ENCODE measurements around the gene SNCG. TPM values are rescaled to one million over a fixed set of nuclear protein-coding genes. Genes with fewer than 3 reads are reported as not detected.

Gene SNCG
- total RNA-seq, 4 donors from 2014 or later = 70.9 to 252 (median 180) TPM

DNA sequence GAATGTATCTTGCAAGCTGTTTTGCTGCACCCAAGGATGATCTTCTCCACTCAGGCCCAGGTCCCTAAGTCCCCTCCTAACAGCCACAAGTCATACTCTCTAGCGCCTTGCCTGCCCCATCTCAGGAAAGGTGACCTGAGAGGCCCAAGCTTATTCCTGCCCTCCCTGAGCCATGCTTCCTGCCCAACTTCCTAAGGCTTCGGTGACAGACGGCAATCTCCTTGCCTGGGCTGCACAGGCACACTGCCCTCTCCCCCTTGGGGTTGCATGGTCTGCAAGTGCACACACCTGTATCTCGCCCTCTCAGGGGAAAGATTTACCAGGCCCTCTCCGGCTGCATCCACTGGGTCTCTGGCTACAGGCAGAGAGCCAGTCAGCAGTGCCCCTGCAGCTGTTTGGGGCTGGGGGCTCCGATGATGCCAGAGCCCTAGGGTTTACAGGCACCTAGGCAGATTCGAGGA is 9.1 kb downstream of the SNCG start:
- no peak for DNase-seq (ENCODE audit: low spot score)
- TF ChIP-seq, protein P1, sequence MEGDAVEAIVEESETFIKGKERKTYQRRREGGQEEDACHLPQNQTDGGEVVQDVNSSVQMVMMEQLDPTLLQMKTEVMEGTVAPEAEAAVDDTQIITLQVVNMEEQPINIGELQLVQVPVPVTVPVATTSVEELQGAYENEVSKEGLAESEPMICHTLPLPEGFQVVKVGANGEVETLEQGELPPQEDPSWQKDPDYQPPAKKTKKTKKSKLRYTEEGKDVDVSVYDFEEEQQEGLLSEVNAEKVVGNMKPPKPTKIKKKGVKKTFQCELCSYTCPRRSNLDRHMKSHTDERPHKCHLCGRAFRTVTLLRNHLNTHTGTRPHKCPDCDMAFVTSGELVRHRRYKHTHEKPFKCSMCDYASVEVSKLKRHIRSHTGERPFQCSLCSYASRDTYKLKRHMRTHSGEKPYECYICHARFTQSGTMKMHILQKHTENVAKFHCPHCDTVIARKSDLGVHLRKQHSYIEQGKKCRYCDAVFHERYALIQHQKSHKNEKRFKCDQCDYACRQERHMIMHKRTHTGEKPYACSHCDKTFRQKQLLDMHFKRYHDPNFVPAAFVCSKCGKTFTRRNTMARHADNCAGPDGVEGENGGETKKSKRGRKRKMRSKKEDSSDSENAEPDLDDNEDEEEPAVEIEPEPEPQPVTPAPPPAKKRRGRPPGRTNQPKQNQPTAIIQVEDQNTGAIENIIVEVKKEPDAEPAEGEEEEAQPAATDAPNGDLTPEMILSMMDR (IDR thresholded peaks at IDR 0.05) = no peak
- no peak for ATAC-seq (ENCODE audit: low FRiP score)

DNA sequence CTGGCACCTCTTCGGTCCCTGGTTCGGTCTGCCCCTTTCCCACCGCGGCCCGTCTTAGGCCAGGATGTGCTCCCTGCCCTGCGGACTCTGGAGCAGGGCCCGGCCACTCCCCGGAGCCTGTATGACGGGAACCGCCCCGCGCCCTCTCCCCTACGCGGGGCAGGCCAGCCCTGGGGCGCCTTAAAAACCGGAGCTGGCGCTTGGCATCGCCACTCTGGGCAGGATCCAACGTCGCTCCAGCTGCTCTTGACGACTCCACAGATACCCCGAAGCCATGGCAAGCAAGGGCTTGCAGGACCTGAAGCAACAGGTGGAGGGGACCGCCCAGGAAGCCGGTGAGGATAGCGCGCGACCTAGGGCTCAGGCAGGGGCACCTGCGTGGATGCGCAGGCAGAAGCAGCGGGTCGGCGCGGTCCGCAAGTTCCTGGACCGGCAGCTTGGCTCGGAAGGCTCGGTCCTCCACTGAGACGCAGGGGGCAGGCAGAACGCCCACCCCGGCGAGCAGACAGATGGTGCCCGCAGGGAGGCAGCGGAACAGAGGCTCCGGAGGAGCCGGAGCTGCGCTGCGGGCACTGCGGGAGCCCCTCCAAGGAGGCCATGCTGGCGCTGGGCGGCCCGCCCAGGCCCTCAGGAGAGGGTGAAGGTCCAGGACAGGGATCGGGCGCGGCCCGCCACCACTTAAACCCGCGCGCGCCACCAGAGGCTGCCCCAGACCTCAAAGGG is 10.0 kb downstream of the SNCG start, which contains the start of gene ADIRF:
Gene ADIRF (plus strand): TSS at position 212 of the 723 bp plus-strand sequence. CDS start 63 bp downstream, at position 275.
- TF ChIP-seq, protein P1 (IDR thresholded peaks at IDR 0.05) = no peak
- ATAC-seq (ENCODE audit: low FRiP score) (no peak), DNase-seq (ENCODE audit: low spot score) (no peak)

DNA sequence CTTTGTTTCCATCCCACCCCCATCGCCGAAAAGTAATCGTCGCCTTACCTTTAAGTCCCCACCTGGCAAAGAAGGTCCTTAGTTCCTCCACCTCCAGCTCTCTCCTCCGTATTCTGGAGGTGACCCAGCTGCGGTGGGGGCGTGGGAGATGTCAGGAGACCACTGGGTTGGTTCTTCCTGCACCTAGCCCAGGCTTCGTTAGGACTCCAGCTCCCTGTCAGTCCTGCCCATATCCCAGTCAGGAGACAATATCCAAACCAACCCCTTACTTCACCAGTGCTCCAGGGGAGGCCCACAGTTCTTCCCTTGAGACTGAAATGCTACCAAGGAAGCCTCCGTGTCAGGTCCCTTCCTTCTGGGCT is 10.6 kb downstream of the SNCG start:
- ATAC-seq (ENCODE audit: low FRiP score) (no peak), DNase-seq (ENCODE audit: low spot score) (no peak)
- TF ChIP-seq, protein P1 (IDR thresholded peaks at IDR 0.05) = no peak

DNA sequence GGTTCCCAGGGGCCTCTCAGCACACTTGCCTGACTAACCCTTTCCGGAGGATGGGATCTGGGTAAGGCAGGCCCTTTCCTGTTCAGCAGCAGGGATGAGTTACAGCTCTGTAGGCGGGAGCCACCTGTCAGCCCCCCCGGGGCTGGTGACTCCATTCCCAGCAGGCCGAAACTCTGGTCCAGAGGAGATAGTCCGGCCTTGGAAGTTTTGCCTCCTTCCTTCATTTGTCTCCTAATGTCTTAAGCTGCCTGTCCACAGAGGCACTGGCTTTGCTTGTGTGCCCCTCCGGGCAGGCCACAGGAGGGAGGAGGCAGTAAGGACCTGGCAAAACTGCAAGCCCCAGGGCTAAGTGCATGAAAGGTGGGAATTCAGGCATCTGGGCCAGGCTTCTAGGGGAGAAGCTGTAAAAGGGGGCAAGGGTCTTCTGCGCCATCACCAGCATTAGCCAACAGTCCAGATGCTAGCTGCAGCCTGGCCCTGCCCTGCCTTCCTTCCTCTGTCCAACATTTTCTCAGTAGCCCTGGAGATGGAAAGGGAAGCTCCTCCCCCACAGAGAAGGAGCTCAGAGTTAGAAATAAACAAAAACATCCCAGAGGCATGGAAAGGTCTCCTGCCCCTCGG is 11.1 kb downstream of the SNCG start:
- TF ChIP-seq, protein P1 (IDR thresholded peaks at IDR 0.05) = no peak
- ATAC-seq (ENCODE audit: low FRiP score) (peak; percentile 19), DNase-seq (ENCODE audit: low spot score) (no peak)

DNA sequence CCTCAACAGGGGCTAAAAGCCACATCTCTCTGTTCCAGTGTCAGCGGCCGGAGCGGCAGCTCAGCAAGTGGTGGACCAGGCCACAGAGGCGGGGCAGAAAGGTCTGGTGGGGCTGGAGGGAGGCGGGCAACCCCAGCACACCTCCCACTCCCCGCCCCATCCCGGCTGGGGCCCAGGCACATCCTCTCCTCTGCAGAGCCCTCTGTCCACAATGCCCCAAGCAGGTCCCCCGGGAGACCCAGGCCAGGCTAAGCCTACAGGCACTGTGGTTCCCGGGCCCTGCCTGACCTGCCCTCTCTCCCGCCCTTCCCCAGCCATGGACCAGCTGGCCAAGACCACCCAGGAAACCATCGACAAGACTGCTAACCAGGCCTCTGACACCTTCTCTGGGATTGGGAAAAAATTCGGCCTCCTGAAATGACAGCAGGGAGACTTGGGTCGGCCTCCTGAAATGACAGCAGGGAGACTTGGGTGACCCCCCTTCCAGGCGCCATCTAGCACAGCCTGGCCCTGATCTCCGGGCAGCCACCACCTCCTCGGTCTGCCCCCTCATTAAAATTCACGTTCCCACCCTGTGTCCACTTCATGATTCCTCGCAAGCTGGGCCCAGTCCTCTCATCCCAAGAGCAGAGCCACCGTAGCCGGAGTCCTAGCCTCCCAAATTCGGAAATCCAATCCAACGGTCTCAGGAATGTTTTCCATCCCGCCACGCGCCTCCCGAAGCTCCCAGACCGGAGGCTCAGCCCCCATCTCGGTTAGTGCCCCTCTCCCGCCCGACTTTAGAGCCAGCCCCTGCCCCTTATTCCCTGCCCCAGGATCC is 12.0 kb downstream of the SNCG start:
- TF ChIP-seq, protein P1 (IDR thresholded peaks at IDR 0.05) = no peak
- DNase-seq (ENCODE audit: low spot score) (no peak), ATAC-seq (ENCODE audit: low FRiP score) (peak; percentile 45)

DNA sequence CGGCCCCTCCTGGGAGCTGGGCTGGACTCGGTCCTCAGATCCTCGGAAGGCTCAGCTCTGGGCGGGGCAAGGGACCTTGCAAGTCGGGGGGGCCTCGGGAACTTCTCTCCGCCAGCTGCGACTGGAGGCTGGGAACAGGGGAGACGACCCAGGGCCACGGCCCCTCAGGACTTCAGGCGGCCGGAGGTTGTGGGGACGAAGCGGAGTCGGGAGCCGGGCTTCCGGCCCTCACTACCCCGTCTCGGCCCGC is 12.5 kb downstream of the SNCG start:
- ATAC-seq (ENCODE audit: low FRiP score) (peak; percentile 3), DNase-seq (ENCODE audit: low spot score) (no peak)
- TF ChIP-seq, protein P1 (IDR thresholded peaks at IDR 0.05) = no peak

Data from omental fat pad (tissue), 4 donors.